Coronary artery (tissue), 2 donors: Measurements from ENCODE around the gene ABO.
A peak's percentile ranks its signal among the peaks of the same experiment; 100 is the strongest.

Experiments
- DNase-seq: peaks from one replicate; pipeline ENCODE4 v3.0.0-alpha.2; 2017; ENCODE audit warnings: low spot score
- H3K27ac ChIP-seq, 2 donors: fragments of 200-600 bp; sonication (generic); one replicate each; pipeline ENCODE4 v1.5.1; 2016 to 2019
- H3K4me3 ChIP-seq: fragments of 200-600 bp; sonication (generic); 2 replicates; pipeline ENCODE4 v1.5.1; 2016; ENCODE audit warnings: mild to moderate bottlenecking, moderate library complexity
- TF ChIP-seq, protein P1 (sequence below): fragments of 200-600 bp; sonication (generic); IDR thresholded peaks from one replicate; pipeline ENCODE4 v1.5.1; 2019; ENCODE audit warnings: antibody characterized with exemption

The ABO gene

DNA sequence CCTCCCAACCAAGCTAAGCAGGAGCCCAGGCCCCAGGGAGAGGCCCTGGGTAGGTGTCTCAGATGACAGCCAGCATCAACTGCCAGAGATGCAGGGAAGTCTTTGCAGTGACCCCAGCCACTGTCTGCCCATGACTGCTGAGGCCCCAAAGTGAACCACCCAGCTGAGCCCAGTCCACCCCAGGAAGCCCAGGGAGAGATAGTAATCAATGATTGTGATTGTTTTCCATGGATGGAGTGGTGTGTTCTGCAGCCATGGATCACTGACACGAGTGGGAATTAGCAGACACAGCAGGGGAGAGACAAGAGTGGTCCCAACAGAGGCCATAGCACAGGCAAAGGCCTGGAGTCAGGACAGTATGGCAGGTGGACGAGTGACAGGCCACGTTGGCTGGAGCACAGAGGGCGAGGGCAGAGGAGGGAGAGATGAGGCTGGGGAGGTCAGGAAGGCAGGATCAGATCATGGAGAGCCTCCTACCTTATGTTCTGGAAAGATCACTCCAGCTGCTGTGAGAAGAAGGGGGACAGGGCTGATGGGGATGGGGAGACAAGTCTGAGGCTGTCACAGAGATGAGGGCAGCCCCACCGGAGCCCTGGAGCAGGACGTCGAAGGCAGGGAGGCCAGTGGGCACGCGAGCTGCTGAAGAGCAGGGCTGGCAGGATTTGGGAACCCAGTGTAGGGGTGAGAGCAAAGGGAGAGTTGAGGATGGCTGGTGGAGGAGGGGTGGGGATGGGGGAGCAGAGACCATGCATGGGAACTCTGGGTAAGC is 14.5 kb downstream of the ABO start:
- DNase-seq = peak; percentile 60
- H3K4me3 ChIP-seq = no peak overlapping the region
- H3K27ac ChIP-seq = no peak overlapping the region
- TF ChIP-seq, protein P1, sequence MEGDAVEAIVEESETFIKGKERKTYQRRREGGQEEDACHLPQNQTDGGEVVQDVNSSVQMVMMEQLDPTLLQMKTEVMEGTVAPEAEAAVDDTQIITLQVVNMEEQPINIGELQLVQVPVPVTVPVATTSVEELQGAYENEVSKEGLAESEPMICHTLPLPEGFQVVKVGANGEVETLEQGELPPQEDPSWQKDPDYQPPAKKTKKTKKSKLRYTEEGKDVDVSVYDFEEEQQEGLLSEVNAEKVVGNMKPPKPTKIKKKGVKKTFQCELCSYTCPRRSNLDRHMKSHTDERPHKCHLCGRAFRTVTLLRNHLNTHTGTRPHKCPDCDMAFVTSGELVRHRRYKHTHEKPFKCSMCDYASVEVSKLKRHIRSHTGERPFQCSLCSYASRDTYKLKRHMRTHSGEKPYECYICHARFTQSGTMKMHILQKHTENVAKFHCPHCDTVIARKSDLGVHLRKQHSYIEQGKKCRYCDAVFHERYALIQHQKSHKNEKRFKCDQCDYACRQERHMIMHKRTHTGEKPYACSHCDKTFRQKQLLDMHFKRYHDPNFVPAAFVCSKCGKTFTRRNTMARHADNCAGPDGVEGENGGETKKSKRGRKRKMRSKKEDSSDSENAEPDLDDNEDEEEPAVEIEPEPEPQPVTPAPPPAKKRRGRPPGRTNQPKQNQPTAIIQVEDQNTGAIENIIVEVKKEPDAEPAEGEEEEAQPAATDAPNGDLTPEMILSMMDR = no peak

DNA sequence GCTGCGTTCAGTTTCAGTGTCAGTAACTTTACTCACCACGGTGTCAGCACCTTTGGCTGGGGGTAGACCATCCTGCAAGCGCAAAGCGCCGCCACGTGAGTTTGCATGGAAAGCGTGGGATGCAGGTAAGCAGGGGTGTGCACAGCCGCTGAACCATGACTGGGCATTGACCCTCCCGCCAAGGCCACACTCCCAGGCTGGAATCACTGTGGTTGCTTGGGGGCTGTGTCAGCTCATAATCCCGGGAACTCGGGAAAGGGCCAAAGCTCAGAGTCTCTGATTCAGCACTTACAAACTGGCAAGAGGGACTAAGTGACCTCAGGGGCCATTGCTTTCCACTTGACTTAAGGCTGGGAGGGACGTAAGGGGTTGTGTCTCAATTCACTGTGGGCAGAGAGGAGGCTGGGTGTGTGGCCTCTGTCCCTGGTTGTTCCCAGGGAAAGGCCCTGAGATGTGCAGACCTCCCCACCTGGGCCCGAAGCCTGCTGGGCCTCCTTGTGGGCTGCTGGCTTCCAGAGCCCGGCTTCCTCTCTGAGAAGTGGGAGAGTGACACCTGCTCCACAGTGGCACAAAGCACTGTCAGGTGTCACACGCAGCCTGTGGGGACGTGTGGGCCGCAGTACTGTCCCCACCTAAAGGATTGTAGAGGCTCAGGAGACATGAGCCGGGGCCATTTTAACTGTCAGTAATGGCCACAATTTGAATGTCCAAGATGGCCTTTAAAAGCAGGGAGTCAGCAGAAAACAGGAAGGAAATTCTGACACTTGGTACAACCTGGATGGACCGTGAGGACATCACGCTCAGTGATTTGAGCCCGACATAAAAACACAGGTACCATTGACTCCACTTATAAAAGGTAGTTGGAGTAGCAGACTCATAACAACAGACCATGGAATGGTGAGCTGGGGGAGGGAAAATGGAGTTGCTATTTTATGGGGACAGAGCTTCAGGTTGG is 16.7 kb downstream of the ABO start:
- Histone ChIP-seq H3K27ac (no peak overlapping the region), H3K4me3 (no peak overlapping the region)
- TF ChIP-seq, protein P1 = no peak
- peak; percentile 52 for DNase-seq

DNA sequence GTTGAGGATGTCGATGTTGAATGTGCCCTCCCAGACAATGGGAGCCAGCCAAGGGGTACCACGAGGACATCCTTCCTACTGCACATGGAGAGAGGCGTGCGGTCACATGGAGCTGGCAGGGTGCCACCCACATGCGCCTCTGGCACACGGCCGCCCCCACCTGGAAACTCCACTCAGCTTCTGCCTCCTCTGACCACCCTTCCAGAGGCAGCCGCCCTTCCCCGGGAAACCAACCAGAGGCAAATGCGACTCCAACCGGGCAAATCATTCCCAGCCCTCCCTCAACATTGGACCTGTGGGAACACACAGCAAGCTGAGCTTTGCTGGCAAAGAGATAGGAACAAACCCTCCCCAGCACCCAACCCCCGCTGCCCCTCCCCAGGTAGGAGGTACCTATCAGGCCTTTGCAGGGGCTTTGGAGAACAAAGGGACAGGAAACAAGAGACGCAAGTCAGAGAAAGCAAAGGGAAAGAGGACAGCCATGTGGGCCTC is 17.5 kb downstream of the ABO start:
- DNase-seq = no peak
- TF ChIP-seq, protein P1 = no peak
- no peak overlapping the region for H3K4me3 ChIP-seq
- H3K27ac ChIP-seq = peak overlapping the region in 1 of 2 donors; percentile 60

DNA sequence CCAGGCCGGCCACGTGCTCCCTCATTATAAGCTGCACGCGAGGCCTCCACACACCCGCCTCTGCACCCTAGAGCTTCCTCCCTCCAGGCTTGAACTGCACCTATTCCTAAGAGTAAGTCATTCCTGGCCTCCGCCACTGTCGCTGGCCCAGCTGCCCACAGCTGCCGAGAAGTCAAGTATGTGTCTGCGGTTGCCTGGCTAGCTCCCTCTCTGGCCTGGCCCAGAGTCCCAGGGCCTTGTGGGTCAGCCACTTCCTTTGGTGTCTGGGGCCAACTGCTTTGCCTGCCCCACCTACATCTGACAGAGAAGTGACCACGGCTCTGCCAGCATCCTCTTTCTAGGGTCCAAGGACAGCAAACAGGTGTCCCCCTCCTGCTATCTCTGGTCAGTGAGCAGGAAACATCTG is 18.3 kb downstream of the ABO start:
- DNase-seq = no peak
- Histone ChIP-seq H3K4me3 (no peak overlapping the region), H3K27ac (peak overlapping the region in 1 of 2 donors; percentile 60)
- TF ChIP-seq, protein P1 = no peak

DNA sequence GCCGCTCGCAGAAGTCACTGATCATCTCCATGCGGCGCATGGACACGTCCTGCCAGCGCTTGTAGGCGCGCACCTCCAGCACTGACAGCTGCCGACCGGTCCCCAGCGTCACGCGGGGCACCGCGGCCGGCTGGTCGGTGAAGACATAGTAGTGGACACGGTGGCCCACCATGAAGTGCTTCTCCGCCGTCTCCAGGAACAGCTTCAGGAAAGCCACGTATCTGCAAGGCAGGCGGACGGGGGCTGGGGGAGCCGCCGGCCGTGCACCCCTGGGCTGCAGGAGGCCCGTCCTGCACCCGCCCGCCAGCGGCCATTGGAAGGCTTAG is 18.9 kb downstream of the ABO start:
- H3K27ac ChIP-seq = no peak overlapping the region
- TF ChIP-seq, protein P1 = no peak
- H3K4me3 ChIP-seq = no peak overlapping the region
- no peak for DNase-seq

DNA sequence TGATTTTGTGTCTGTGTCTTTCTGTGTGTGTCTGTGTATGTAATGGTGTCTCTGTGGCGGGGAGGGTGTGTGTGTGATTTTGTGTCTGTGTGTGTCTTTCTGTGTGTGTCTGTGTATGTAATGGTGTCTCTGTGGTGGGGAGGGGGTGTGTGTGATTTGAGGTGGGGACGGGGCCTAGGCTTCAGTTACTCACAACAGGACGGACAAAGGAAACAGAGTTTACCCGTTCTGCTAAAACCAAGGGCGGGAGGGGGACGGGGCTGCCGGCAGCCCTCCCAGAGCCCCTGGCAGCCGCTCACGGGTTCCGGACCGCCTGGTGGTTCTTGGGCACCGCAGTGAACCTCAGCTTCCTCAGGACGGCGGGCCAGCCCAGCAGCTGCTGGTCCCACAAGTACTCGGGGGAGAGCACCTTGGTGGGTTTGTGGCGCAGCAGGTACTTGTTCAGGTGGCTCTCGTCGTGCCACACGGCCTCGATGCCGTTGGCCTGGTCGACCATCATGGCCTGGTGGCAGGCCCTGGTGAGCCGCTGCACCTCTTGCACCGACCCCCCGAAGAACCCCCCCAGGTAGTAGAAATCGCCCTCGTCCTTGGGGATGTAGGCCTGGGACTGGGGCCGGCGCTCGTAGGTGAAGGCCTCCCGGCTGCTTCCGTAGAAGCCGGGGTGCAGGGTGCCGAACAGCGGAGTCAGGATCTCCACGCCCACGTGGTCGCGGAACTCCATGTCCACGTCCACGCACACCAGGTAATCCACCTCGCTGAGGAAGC is 19.4 kb downstream of the ABO start:
- DNase-seq = no peak
- Histone ChIP-seq H3K27ac (no peak overlapping the region), H3K4me3 (no peak overlapping the region)
- TF ChIP-seq, protein P1 = no peak
